Measurements from ENCODE around the gene NFATC1. TPM values are rescaled to one million over a fixed set of nuclear protein-coding genes. Genes with fewer than 3 reads are reported as not detected.

Gene NFATC1
- total RNA-seq = 10 to 100 TPM; 45.9 to 46.7 TPM
- 36.7 TPM for polyA plus RNA-seq

GRCh38 chr18:79395761-79396404 lies at the start of gene NFATC1:
TSS of gene NFATC1 (plus strand) at chr18:79395930. CDS start at chr18:79396225, 295 bp downstream.
- peaks cover 6% of the 10 kb centered on the region for H3K27me3 ChIP-seq (ENCODE audit: insufficient read depth, low read length, poor library complexity, severe bottlenecking)
- POLR2A ChIA-PET = no interaction called here
- peak within 1 kb of the TSS; percentile 47 for H3K4me3 ChIP-seq (ENCODE audit: low read length)

GRCh38 chr18:79345981-79346380 lies 49.7 kb upstream of the NFATC1 start:
- ChIA-PET POLR2A (no interaction called here), CTCF (no interaction called here)
- H3K27ac Mint-ChIP-seq = no peak overlapping the region
- no peak for DNase-seq
- no peaks in the 10 kb centered on the region for H3K4me1 ChIP-seq (ENCODE audit: insufficient read depth, low read length)
- peaks cover 36% of the 10 kb centered on the region for H3K36me3 ChIP-seq (ENCODE audit: insufficient read depth, low read length)
- H3K27me3 Mint-ChIP-seq = no peaks in the 10 kb centered on the region
- H3K9me3 ChIP-seq (ENCODE audit: low read length) = no peaks in the 10 kb centered on the region
- H3K4me3 Mint-ChIP-seq = peak overlapping the region in 1 of 7 donors; percentile 68
- H3K9me3 Mint-ChIP-seq = no peaks in the 10 kb centered on the region
- H3K36me3 Mint-ChIP-seq = peaks cover 7 to 78% (median 18%) of the 10 kb centered on the region in 3 donors
- H3K4me3 ChIP-seq (ENCODE audit: low read length) = no peak overlapping the region
- H3K27ac ChIP-seq (ENCODE audit: low read depth, low read length) = no peak overlapping the region
- no peaks in the 10 kb centered on the region for H3K4me1 Mint-ChIP-seq
- no peaks in the 10 kb centered on the region for H3K27me3 ChIP-seq (ENCODE audit: insufficient read depth, low read length, poor library complexity, severe bottlenecking)

More at GRCh38 chr18:79395761-79396404, at the start of gene NFATC1:
- peaks cover 20% of the 10 kb centered on the region for H3K4me1 ChIP-seq (ENCODE audit: insufficient read depth, low read length)
- H3K27ac Mint-ChIP-seq = peak within 1 kb of the TSS in 7 of 8 donors; percentile 56 to 94 (median 81)
- peak; percentile 58 to 74 (median 59) for DNase-seq
- peak within 1 kb of the TSS; percentile 85 to 92 (median 86) for H3K4me3 Mint-ChIP-seq
- H3K36me3 Mint-ChIP-seq = peaks cover 0 to 4% (median 1%) of the 10 kb centered on the region in 3 donors
- no peaks in the 10 kb centered on the region for H3K9me3 ChIP-seq (ENCODE audit: low read length)
- CTCF ChIA-PET = interaction anchor here (1.0 to 2.6 kb wide), 7 partner anchors 9 to 135 kb away, joined by 3 to 8 read pairs (median 4); no protein-coding TSS in a partner anchor
- H3K4me1 Mint-ChIP-seq = peaks cover 16 to 38% (median 33%) of the 10 kb centered on the region in 3 donors
- H3K27ac ChIP-seq (ENCODE audit: low read depth, low read length) = no peak within 1 kb of the TSS
- no peaks in the 10 kb centered on the region for H3K36me3 ChIP-seq (ENCODE audit: insufficient read depth, low read length)
- no peaks in the 10 kb centered on the region for H3K9me3 Mint-ChIP-seq
- peaks cover 16 to 18% of the 10 kb centered on the region in 2 donors for H3K27me3 Mint-ChIP-seq

- Histone ChIP-seq H3K4me1 (ENCODE audit: insufficient read depth, low read length) (no peaks in the 10 kb centered on the region), H3K36me3 (ENCODE audit: insufficient read depth, low read length) (peaks cover 36% of the 10 kb centered on the region), H3K9me3 (ENCODE audit: low read length) (no peaks in the 10 kb centered on the region), H3K27me3 (ENCODE audit: insufficient read depth, low read length, poor library complexity, severe bottlenecking) (no peaks in the 10 kb centered on the region), H3K27ac (ENCODE audit: low read depth, low read length) (no peak overlapping the region), H3K4me3 (ENCODE audit: low read length) (no peak overlapping the region)
- ChIA-PET POLR2A (no interaction called here), CTCF (no interaction called here)
- Mint-ChIP-seq H3K9me3 (no peaks in the 10 kb centered on the region), H3K4me1 (no peaks in the 10 kb centered on the region), H3K27me3 (no peaks in the 10 kb centered on the region), H3K36me3 (peaks cover 7 to 88% (median 21%) of the 10 kb centered on the region in 3 donors), H3K4me3 (no peak overlapping the region), H3K27ac (no peak overlapping the region)
- no peak for DNase-seq
Observed at GRCh38 chr18:79348066-79348465, 47.7 kb upstream of the NFATC1 start.

DNA sequence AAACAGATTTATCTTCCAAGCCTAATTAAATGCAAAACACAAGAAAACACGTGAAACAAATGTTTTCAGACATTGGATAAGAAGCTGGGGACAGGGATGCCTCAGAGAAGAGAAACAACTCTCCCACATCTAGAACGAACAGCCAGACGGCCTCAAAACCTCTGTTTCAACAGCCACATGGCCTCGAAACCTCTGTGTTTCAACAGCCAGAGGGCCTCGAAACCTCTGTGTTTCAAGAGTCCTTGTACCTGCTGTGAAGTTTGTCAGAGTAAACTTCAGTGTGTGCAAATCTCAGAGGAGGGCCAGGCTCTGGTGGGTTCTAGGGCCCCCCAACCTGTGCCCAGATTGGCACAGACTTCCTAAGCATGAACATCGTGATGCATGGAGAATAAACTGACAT lies 43.3 kb upstream of the NFATC1 start:
- no peak for DNase-seq
- POLR2A ChIA-PET = no interaction called here
- Histone ChIP-seq H3K4me1 (ENCODE audit: insufficient read depth, low read length) (no peaks in the 10 kb centered on the region), H3K36me3 (ENCODE audit: insufficient read depth, low read length) (peaks cover under 1% of the 10 kb centered on the region), H3K27me3 (ENCODE audit: insufficient read depth, low read length, poor library complexity, severe bottlenecking) (no peaks in the 10 kb centered on the region), H3K4me3 (ENCODE audit: low read length) (no peak overlapping the region), H3K27ac (ENCODE audit: low read depth, low read length) (no peak overlapping the region), H3K9me3 (ENCODE audit: low read length) (no peaks in the 10 kb centered on the region)
- peaks cover 0 to 5% (median 0%) of the 10 kb centered on the region in 3 donors for H3K4me1 Mint-ChIP-seq
- H3K36me3 Mint-ChIP-seq = peaks cover 4 to 63% (median 11%) of the 10 kb centered on the region in 3 donors
- H3K27ac Mint-ChIP-seq = no peak overlapping the region
- no peak overlapping the region for H3K4me3 Mint-ChIP-seq
- no peaks in the 10 kb centered on the region for H3K9me3 Mint-ChIP-seq
- no peaks in the 10 kb centered on the region for H3K27me3 Mint-ChIP-seq
- CTCF ChIA-PET = no interaction called here

DNA sequence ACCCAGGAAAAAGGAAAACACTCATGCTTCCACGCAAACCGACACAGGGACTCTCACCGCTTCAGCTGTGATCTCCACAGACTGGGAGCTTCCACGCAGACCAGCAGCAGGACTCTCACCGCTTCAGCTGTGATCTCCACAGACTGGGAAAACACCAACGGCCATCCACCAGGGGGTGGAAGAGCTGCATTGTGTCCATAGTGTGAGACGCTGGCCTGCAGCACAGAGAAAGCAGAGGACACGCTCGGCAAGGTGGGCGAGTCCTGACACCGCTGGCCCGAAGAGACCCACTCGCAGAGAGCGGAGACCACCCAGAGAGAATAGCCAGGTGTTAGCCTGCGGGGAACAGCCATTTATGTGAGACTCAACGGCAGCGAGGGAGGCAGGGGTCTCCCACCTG lies 42.5 kb upstream of the NFATC1 start:
- ChIA-PET CTCF (no interaction called here), POLR2A (no interaction called here)
- peaks cover 4 to 55% (median 11%) of the 10 kb centered on the region in 3 donors for H3K36me3 Mint-ChIP-seq
- no peaks in the 10 kb centered on the region for H3K36me3 ChIP-seq (ENCODE audit: insufficient read depth, low read length)
- H3K27ac ChIP-seq (ENCODE audit: low read depth, low read length) = no peak overlapping the region
- no peaks in the 10 kb centered on the region for H3K9me3 Mint-ChIP-seq
- no peak overlapping the region for H3K4me3 ChIP-seq (ENCODE audit: low read length)
- no peak overlapping the region for H3K4me3 Mint-ChIP-seq
- no peaks in the 10 kb centered on the region for H3K9me3 ChIP-seq (ENCODE audit: low read length)
- H3K27me3 Mint-ChIP-seq = no peaks in the 10 kb centered on the region
- H3K27ac Mint-ChIP-seq = peak overlapping the region in 2 of 8 donors; percentile 33 to 48
- H3K4me1 ChIP-seq (ENCODE audit: insufficient read depth, low read length) = no peaks in the 10 kb centered on the region
- H3K27me3 ChIP-seq (ENCODE audit: insufficient read depth, low read length, poor library complexity, severe bottlenecking) = no peaks in the 10 kb centered on the region
- no peak for DNase-seq
- H3K4me1 Mint-ChIP-seq = peaks cover 0 to 5% (median 0%) of the 10 kb centered on the region in 3 donors

DNA sequence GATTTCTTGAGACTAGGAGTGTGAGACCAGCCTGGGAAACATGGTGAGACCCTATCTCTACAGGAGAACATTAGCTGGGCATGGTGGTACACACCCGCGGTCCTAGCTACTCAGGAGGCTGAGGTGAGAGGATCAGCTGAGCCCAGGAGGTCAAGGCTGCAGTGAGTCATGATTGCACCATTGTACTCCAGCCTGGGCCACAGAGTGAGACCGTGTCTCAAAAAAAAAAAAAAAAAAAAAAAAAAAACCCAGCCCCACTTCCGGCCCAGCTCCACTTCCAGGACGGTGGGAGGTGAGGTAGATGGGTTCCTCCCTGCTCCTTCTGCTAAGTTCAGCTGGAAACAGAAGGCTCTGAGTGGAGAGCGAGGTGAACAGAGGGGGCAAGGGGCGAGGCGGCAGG lies 41.4 kb upstream of the NFATC1 start:
- H3K4me3 Mint-ChIP-seq = no peak overlapping the region
- H3K27me3 Mint-ChIP-seq = no peaks in the 10 kb centered on the region
- peaks cover 4 to 54% (median 11%) of the 10 kb centered on the region in 3 donors for H3K36me3 Mint-ChIP-seq
- no peaks in the 10 kb centered on the region for H3K27me3 ChIP-seq (ENCODE audit: insufficient read depth, low read length, poor library complexity, severe bottlenecking)
- no peak overlapping the region for H3K27ac ChIP-seq (ENCODE audit: low read depth, low read length)
- ChIA-PET POLR2A (no interaction called here), CTCF (no interaction called here)
- no peak overlapping the region for H3K4me3 ChIP-seq (ENCODE audit: low read length)
- H3K4me1 ChIP-seq (ENCODE audit: insufficient read depth, low read length) = no peaks in the 10 kb centered on the region
- H3K9me3 Mint-ChIP-seq = no peaks in the 10 kb centered on the region
- DNase-seq = no peak
- peaks cover 0 to 5% (median 0%) of the 10 kb centered on the region in 3 donors for H3K4me1 Mint-ChIP-seq
- H3K9me3 ChIP-seq (ENCODE audit: low read length) = no peaks in the 10 kb centered on the region
- no peak overlapping the region for H3K27ac Mint-ChIP-seq
- no peaks in the 10 kb centered on the region for H3K36me3 ChIP-seq (ENCODE audit: insufficient read depth, low read length)

DNA sequence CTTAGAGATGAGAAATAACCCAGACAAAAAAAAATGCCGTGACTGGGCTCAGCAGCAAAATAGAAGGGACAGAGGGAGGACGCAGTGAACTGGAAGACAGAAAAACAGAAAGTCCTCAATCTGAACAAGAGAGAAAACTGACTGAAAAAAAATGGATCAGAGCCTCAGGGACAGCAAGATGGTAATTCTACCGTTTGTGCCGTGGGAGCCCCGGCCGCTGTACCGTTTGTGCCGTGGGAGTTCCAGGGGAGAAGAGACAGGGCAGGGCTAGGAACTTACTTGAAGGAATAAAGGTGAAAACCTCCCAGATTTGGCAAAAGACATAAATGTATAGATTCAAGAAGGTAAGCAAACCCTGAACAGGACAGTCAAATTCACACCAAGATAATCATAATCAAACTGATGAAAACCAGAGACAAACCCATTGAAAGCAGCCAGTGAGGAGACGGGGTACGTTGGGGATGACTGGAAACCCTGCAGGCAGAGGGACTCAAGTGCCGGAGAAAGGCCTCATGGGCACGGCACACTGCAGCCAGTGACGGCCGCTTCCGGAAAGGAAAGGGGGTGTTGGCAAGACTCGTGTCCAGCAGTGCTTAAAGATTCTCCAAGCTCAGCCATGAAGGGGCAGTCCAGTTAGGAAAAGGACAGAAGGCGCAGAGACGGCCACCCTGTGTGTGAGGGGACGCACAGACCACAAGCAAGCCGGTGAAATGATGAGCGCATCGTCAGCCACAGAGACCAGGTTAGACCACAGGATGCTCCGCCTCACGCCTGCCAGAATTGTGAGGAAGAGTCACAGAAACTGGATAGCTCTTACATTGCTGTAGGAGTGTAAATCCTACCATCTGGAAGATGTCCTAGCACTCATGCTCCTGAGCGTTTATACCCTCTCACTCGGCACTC lies 40.0 kb upstream of the NFATC1 start:
- H3K36me3 Mint-ChIP-seq = peaks cover 4 to 54% (median 12%) of the 10 kb centered on the region in 3 donors
- ChIA-PET POLR2A (no interaction called here), CTCF (no interaction called here)
- Histone ChIP-seq H3K4me3 (ENCODE audit: low read length) (no peak overlapping the region), H3K27me3 (ENCODE audit: insufficient read depth, low read length, poor library complexity, severe bottlenecking) (no peaks in the 10 kb centered on the region), H3K9me3 (ENCODE audit: low read length) (no peaks in the 10 kb centered on the region), H3K36me3 (ENCODE audit: insufficient read depth, low read length) (peaks cover 9% of the 10 kb centered on the region), H3K4me1 (ENCODE audit: insufficient read depth, low read length) (no peaks in the 10 kb centered on the region), H3K27ac (ENCODE audit: low read depth, low read length) (no peak overlapping the region)
- H3K9me3 Mint-ChIP-seq = no peaks in the 10 kb centered on the region
- peaks cover 0 to 5% (median 0%) of the 10 kb centered on the region in 3 donors for H3K4me1 Mint-ChIP-seq
- peak overlapping the region in 4 of 8 donors; percentile 25 to 75 (median 71) for H3K27ac Mint-ChIP-seq
- no peak overlapping the region for H3K4me3 Mint-ChIP-seq
- no peak for DNase-seq
- H3K27me3 Mint-ChIP-seq = no peaks in the 10 kb centered on the region

- no peaks in the 10 kb centered on the region for H3K9me3 ChIP-seq (ENCODE audit: low read length)
- Mint-ChIP-seq H3K27me3 (no peaks in the 10 kb centered on the region), H3K4me3 (no peak overlapping the region), H3K36me3 (peaks cover 4 to 55% (median 11%) of the 10 kb centered on the region in 3 donors), H3K27ac (peak overlapping the region in 2 of 8 donors; percentile 25 to 63), H3K9me3 (no peaks in the 10 kb centered on the region), H3K4me1 (peaks cover 0 to 5% (median 0%) of the 10 kb centered on the region in 3 donors)
- H3K27me3 ChIP-seq (ENCODE audit: insufficient read depth, low read length, poor library complexity, severe bottlenecking) = no peaks in the 10 kb centered on the region
- H3K4me3 ChIP-seq (ENCODE audit: low read length) = no peak overlapping the region
- peaks cover 11% of the 10 kb centered on the region for H3K36me3 ChIP-seq (ENCODE audit: insufficient read depth, low read length)
- no peak for DNase-seq
- ChIA-PET CTCF (no interaction called here), POLR2A (no interaction called here)
- H3K4me1 ChIP-seq (ENCODE audit: insufficient read depth, low read length) = no peaks in the 10 kb centered on the region
- H3K27ac ChIP-seq (ENCODE audit: low read depth, low read length) = no peak overlapping the region
Observed at GRCh38 chr18:79356435-79356834, 39.3 kb upstream of the NFATC1 start.

Data from CD8-positive, alpha-beta memory T cell (primary cell).